SK-N-MC (cell line): Measurements from ENCODE around the gene PPM1J.
A peak's percentile ranks its signal among the peaks of the same experiment; 100 is the strongest.
"Not testable (repeated sequence)": the region's sequence is repeated elsewhere in the genome, so short reads cannot be mapped to it uniquely, and the experiment has no call there.

Experiments used
- DNase-seq: peaks from one replicate; pipeline ENCODE4 v3.0.0-alpha.2; 2011; ENCODE audit warnings: low read depth, low spot score
- H3K27ac ChIP-seq: fragments of 200-600 bp; sonication (generic); 2 replicates; pipeline ENCODE4 v1.5.1; 2016; ENCODE audit warnings: mixed run types
- H3K36me3 ChIP-seq: fragments of 200-600 bp; sonication (generic); 2 replicates; pipeline ENCODE4 v1.6.1; 2017; ENCODE audit warnings: antibody characterized with exemption, low read length, mixed read lengths; ENCODE audit not compliant: insufficient read depth
- H3K4me3 ChIP-seq: fragments of 200-600 bp; sonication (generic); 2 replicates; pipeline ENCODE4 v1.5.1; 2016
- H3K9ac ChIP-seq: fragments of 200-600 bp; sonication (generic); 2 replicates; pipeline ENCODE4 v1.8.0; 2017; ENCODE audit warnings: mixed run types, mixed read lengths; ENCODE audit not compliant: insufficient read length
- H3K9me3 ChIP-seq: fragments of 200-600 bp; sonication (generic); 2 replicates; pipeline ENCODE4 v1.6.1; 2017; ENCODE audit warnings: low read depth, mild to moderate bottlenecking, antibody characterized with exemption, low read length, moderate library complexity, mixed read lengths
- EZH2 ChIP-seq: fragments of 200-600 bp; sonication (generic); IDR thresholded peaks from one replicate; pipeline ENCODE4 v1.6.1; 2017; ENCODE audit warnings: antibody characterized with exemption
- FOXP2 ChIP-seq: optimal IDR thresholded peaks from 2 replicates; pipeline ENCODE3; 2011; ENCODE audit warnings: mild to moderate bottlenecking, moderate library complexity; ENCODE audit not compliant: insufficient read depth; ENCODE audit errors: extremely low read length, control extremely low read depth
- POLR2AphosphoS5 ChIP-seq: IDR thresholded peaks from 2 replicates; pipeline ENCODE4 v1.6.1; 2012; ENCODE audit warnings: mild to moderate bottlenecking, low read depth, low read length, borderline replicate concordance

PPM1J gene

DNA sequence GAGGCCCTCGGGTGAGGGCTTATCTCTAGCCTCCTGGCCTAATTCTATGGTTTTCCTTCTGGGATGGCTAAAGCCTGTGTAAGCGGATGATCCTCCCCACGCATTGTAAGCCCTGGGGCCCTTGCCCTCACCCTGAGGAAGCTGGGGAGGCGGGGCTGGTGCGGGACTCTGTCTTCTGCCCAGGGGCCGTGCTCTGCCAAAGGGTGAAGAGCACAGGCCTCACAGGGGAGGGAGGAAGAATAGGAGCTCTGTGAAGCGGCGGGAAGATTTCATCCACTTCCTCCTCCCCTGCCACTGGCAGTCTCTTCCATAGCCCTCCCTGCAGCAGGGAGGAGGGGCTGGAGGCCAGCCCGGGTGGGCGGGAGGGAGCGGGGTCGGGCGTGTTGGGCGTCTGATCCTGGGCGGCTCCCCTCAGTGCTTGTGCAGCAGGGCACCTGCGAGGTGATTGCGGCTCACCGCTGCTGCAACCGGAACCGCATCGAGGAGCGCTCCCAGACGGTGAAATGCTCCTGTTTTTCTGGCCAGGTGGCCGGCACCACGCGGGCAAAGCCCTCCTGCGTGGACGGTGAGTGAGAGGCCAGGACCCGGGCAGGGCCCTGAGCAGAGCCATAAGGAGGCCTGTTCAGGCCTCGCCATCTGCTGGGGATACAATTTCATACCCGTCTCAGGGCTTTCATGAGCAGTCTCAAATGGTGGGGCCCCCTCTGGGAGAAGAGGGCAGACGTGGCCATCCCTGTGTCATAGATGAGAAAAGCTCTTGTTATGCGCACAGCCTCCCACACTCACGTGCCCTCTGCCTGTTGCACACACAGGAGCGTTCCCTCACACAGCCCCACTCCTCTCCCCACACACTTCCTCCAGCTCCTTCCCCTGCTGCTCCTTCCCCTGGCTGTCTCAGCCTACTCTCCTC, 7.7 kb upstream of the PPM1J start:
- H3K27ac ChIP-seq, result no peak overlapping the region
- H3K36me3 ChIP-seq, result no peaks in the 10 kb centered on the region

GRCh38 chr1:112721966-112722524, 6.9 kb upstream of the PPM1J start:
- DNase-seq, result no peak
- TF ChIP-seq POLR2AphosphoS5, result no peak
- TF ChIP-seq FOXP2, result no peak
- no peak for TF ChIP-seq EZH2

More for the DNA sequence above, 7.7 kb upstream of the PPM1J start:
- H3K4me3 ChIP-seq, result no peak overlapping the region
- no peaks in the 10 kb centered on the region for H3K9me3 ChIP-seq
- no peak for DNase-seq
- TF ChIP-seq POLR2AphosphoS5 (no peak), EZH2 (no peak), FOXP2 (no peak)
- no peak overlapping the region for H3K9ac ChIP-seq

DNA sequence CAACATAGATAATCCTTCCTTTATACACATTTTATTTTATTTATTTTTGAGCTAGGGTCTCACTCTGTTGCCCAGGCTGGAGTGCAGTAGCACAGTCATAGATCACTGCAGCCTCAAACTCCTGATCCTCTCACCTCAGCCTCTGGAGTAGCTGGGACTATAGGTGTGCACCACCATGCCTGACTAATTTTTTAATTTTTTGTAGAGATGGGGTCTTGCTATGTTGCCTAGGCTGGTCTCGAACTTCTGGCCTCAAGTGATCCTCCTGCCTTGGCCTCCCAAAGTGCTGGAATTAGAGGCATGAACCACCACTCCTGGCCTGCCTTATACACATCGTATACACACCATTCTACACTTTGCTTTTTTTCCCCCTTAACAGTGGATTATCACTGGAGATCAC, 6.2 kb upstream of the PPM1J start:
- not testable (repeated sequence) for H3K9ac ChIP-seq, H3K27ac ChIP-seq, H3K9me3 ChIP-seq, H3K36me3 ChIP-seq, DNase-seq, H3K4me3 ChIP-seq

More at GRCh38 chr1:112721966-112722524, 6.9 kb upstream of the PPM1J start:
- H3K9me3 ChIP-seq, result no peaks in the 10 kb centered on the region
- H3K4me3 ChIP-seq, result no peak overlapping the region
- H3K9ac ChIP-seq, result no peak overlapping the region
- no peak overlapping the region for H3K27ac ChIP-seq
- no peaks in the 10 kb centered on the region for H3K36me3 ChIP-seq

- DNase-seq, result no peak
- Histone ChIP-seq H3K27ac (no peak overlapping the region), H3K9me3 (no peaks in the 10 kb centered on the region), H3K9ac (no peak overlapping the region), H3K4me3 (no peak overlapping the region), H3K36me3 (no peaks in the 10 kb centered on the region)
- no peak for TF ChIP-seq EZH2
- no peak for TF ChIP-seq FOXP2
- TF ChIP-seq POLR2AphosphoS5, result no peak
These were observed 5.7 kb upstream of the PPM1J start for GRCh38 chr1:112720800-112721199.

DNA sequence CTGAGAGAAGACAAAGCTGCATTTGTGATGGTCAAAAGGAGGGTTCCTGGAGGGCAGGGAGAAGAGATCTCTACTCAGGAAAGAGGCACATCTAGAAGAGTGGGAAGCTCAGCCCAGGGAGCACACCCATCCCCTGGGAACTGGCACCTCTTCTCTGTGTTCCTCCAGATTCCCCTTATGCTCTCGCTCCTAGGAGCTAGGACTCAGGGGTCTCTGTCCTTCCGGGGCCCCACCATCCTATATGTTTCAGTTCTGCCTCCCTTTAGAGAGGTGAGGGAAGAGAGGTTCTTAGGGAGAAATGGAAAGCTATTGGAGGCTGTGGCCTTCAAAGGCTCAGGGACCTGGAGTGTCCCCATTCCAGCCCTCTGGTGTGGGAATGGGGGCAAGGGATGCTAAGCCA, 4.6 kb upstream of the PPM1J start:
- Histone ChIP-seq H3K9me3 (no peaks in the 10 kb centered on the region), H3K27ac (no peak overlapping the region), H3K36me3 (no peaks in the 10 kb centered on the region), H3K4me3 (no peak overlapping the region), H3K9ac (no peak overlapping the region)
- DNase-seq, result no peak
- TF ChIP-seq EZH2 (no peak), FOXP2 (no peak), POLR2AphosphoS5 (no peak)

DNA sequence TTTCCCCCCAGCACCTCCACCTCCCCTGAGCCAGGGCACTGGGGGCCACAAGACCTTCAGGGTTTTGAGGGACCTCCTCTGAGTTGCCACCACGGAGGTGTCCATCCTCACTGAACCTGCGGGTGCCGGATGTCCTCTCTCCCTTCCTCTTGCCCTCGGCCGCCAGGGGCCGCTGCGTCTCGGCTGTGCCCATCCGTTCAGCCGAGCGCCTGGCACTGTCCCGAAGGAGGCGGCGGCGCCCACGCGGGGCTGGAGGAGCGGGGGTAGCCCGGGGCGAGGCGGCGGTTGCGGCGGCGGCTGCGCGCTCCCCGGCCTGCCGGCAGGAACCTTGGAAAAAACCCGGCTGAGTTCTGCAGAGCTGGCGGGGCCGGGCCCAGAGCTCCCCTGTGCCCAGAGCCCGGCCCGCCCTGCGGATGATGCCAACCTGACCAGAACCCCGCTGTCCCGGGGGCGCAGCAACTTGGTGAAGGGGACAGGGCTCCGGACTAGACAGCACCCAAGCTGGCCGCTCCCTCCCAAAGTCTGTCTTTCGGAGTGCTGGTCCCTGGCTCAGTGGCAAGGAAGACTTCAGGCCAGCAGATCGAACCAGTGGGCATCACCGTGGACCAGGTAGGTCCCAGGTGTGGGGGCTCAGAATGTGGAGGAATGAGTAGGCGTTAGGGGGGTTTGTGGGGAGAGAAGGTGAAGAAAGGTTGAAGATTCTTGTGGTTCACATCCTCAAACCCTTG, 3.7 kb upstream of the PPM1J start:
- H3K9ac ChIP-seq, result peak overlapping the region; percentile 45
- no peak for DNase-seq
- no peaks in the 10 kb centered on the region for H3K36me3 ChIP-seq
- H3K9me3 ChIP-seq, result no peaks in the 10 kb centered on the region
- H3K4me3 ChIP-seq, result peak overlapping the region; percentile 67
- peak; percentile 33 for TF ChIP-seq FOXP2
- TF ChIP-seq EZH2, result no peak
- no peak overlapping the region for H3K27ac ChIP-seq

DNA sequence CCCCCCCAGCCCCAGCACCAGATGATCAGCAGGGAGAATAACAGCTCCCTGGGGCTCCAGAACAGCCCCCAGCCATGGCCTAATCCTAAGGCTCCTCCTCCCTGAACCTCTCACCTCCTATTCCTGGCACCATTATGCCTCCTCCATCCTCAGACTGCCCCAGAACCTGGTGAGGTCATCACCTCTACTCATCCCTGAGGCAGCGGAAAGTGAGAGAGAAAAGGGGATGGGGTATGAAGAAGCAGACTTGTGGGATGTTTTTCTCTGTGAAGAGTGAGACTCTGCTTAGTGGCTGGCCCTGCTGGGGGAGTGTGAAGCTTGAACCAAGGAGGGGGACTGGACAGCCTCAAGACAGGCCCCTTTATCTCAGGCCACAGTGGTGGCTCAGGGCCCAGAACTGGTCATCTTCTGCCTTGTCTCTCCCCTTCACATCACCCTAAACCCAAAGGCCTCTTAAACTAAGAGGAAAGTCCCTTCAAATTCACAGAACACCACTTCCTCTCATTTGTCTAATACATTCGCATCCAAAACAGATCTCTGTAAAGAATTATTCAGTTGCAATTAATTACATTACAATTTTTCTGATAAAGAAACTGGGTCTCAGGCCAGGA, 2.2 kb upstream of the PPM1J start:
- no peaks in the 10 kb centered on the region for H3K36me3 ChIP-seq
- no peaks in the 10 kb centered on the region for H3K9me3 ChIP-seq
- H3K9ac ChIP-seq, result no peak overlapping the region
- no peak overlapping the region for H3K4me3 ChIP-seq
- H3K27ac ChIP-seq, result no peak overlapping the region
- no peak for DNase-seq
- no peak for TF ChIP-seq FOXP2

- H3K9ac ChIP-seq, result no peak overlapping the region
These were observed 1.1 kb upstream of the PPM1J start for GRCh38 chr1:112716133-112716720.

More at GRCh38 chr1:112716133-112716720, 1.1 kb upstream of the PPM1J start:
- Histone ChIP-seq H3K4me3 (peak overlapping the region; percentile 88), H3K27ac (no peak overlapping the region), H3K9me3 (no peaks in the 10 kb centered on the region), H3K36me3 (no peaks in the 10 kb centered on the region)
- peak; percentile 71 for DNase-seq
- TF ChIP-seq POLR2AphosphoS5 (no peak), FOXP2 (no peak), EZH2 (no peak)
